ENCODE data around the gene SGK2.

Gene SGK2

GRCh38 chr20:43534016-43534415 is 24.8 kb upstream of the SGK2 start:
- H3K4me1 ChIP-seq (ENCODE audit: control insufficient read depth, insufficient read depth, low read length), result no peaks in the 10 kb centered on the region
- H3K36me3 ChIP-seq (ENCODE audit: control insufficient read depth in 2 of 2, insufficient read depth in 1 of 2, low read length in 2 of 2), result peaks cover 0 to 79% of the 10 kb centered on the region in 2 experiments; a peak in 1 of 3 replicates
- no peak for TF ChIP-seq ZNF280C (tag by site-specific recombination; IDR thresholded peaks at IDR 0.05)
- TF ChIP-seq ZBTB11 (tag by site-specific recombination; conservative IDR thresholded peaks at IDR 0.05; ENCODE audit: low read depth), result no peak
- TF ChIP-seq ZNF416 (tag by site-specific recombination; IDR thresholded peaks at IDR 0.05), result no peak
- no peak for TF ChIP-seq SP3 (tag by site-specific recombination; IDR thresholded peaks at IDR 0.05)
- no peak for TF ChIP-seq MYNN (tag by site-specific recombination; IDR thresholded peaks at IDR 0.05; ENCODE audit: borderline replicate concordance)
- no peak for TF ChIP-seq ZNF629 (tag by site-specific recombination; IDR thresholded peaks at IDR 0.05)
- TF ChIP-seq ZNF561 (tag by site-specific recombination; IDR thresholded peaks at IDR 0.05; ENCODE audit: borderline replicate concordance), result no peak
- TF ChIP-seq, protein P1, sequence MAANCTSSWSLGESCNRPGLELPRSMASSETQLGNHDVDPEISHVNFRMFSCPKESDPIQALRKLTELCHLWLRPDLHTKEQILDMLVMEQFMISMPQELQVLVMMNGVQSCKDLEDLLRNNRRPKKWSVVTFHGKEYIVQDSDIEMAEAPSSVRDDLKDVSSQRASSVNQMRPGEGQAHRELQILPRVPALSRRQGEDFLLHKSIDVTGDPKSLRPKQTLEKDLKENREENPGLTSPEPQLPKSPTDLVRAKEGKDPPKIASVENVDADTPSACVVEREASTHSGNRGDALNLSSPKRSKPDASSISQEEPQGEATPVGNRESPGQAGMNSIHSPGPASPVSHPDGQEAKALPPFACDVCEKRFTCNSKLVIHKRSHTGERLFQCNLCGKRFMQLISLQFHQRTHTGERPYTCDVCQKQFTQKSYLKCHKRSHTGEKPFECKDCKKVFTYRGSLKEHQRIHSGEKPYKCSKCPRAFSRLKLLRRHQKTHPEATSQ (tag by site-specific recombination; IDR thresholded peaks at IDR 0.05), result no peak
- no peak for TF ChIP-seq ZBTB1 (tag by site-specific recombination; IDR thresholded peaks at IDR 0.05)
- TF ChIP-seq ZNF837 (tag by site-specific recombination; IDR thresholded peaks at IDR 0.05), result no peak
- no peak for TF ChIP-seq GLIS2 (tag by site-specific recombination; IDR thresholded peaks at IDR 0.05)
- no peak for TF ChIP-seq ZNF776 (tag by site-specific recombination; IDR thresholded peaks at IDR 0.05; ENCODE audit: borderline replicate concordance)
- TF ChIP-seq, protein P2, sequence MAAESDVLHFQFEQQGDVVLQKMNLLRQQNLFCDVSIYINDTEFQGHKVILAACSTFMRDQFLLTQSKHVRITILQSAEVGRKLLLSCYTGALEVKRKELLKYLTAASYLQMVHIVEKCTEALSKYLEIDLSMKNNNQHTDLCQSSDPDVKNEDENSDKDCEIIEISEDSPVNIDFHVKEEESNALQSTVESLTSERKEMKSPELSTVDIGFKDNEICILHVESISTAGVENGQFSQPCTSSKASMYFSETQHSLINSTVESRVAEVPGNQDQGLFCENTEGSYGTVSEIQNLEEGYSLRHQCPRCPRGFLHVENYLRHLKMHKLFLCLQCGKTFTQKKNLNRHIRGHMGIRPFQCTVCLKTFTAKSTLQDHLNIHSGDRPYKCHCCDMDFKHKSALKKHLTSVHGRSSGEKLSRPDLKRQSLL (tag by site-specific recombination; IDR thresholded peaks at IDR 0.05), result no peak
- TF ChIP-seq ZSCAN18 (tag by site-specific recombination; IDR thresholded peaks at IDR 0.05), result no peak
- no peak for TF ChIP-seq KLF17 (tag by site-specific recombination; IDR thresholded peaks at IDR 0.05)
- TF ChIP-seq ZNF140 (tag by site-specific recombination; IDR thresholded peaks at IDR 0.05), result no peak
- no peak for TF ChIP-seq ZNF843 (tag by site-specific recombination; IDR thresholded peaks at IDR 0.05)
- no peak for TF ChIP-seq ZNF132 (tag by site-specific recombination; IDR thresholded peaks at IDR 0.05; ENCODE audit: borderline replicate concordance)
- no peak overlapping the region for H3K27ac ChIP-seq (ENCODE audit: extremely low read depth, low read depth, low read length)
- ChIA-PET POLR2A (no interaction called here), CTCF (no interaction called here)
- no peaks in the 10 kb centered on the region for H3K9me3 ChIP-seq (ENCODE audit: control insufficient read depth, insufficient read depth, low read depth, low read length)
- no peak overlapping the region for H3K4me3 ChIP-seq (ENCODE audit: low read depth, low read length)

Measured in HEK293 (cell line).